Measurements from ENCODE around the gene LCE3E. TPM values are rescaled to one million over a fixed set of nuclear protein-coding genes. Genes with fewer than 3 reads are reported as not detected.
A peak's percentile ranks its signal among the peaks of the same experiment; 100 is the strongest.

LCE3E gene
- total and polyA plus RNA-seq, 8 donors = not detected

DNA sequence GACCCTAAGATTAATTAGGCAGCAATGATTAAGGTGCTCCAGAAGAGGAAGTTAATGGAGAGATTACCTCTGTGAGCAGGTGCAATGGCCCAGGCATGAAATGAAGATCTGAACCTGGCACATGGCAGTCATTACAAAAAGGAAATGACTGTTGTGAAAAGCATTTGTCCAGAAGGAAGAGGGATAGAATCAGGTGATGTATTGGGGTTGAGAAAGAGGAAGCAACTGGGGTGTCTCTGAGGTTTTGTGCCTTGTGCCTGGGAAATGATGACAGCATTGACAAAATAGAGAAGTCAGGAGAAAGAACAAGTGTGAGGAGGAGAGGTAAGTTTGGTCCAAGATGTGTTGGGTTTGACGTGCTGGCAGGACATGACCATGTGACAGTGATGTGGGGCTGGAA, 46.7 kb downstream of the LCE3E start:
- H3K27me3 ChIP-seq = peaks cover 0 to 2% (median 0%) of the 10 kb centered on the region in 4 donors
- ATAC-seq (peak in 1 of 4 donors; percentile 19), DNase-seq (no peak), FAIRE-seq (no peak)
- H3K4me1 ChIP-seq = no peaks in the 10 kb centered on the region
- no peak overlapping the region for H3K27ac ChIP-seq
- H3K9me3 ChIP-seq = no peaks in the 10 kb centered on the region
- no peaks in the 10 kb centered on the region for H3K36me3 ChIP-seq
- WGBS, 2 donors = 33 to 53% methylated on average over 1 of the region's 1 CpG
- intact Hi-C loops (cut with DNase I) = no loop called here
- H3K4me3 ChIP-seq = no peak overlapping the region
- TF ChIP-seq, protein P1, sequence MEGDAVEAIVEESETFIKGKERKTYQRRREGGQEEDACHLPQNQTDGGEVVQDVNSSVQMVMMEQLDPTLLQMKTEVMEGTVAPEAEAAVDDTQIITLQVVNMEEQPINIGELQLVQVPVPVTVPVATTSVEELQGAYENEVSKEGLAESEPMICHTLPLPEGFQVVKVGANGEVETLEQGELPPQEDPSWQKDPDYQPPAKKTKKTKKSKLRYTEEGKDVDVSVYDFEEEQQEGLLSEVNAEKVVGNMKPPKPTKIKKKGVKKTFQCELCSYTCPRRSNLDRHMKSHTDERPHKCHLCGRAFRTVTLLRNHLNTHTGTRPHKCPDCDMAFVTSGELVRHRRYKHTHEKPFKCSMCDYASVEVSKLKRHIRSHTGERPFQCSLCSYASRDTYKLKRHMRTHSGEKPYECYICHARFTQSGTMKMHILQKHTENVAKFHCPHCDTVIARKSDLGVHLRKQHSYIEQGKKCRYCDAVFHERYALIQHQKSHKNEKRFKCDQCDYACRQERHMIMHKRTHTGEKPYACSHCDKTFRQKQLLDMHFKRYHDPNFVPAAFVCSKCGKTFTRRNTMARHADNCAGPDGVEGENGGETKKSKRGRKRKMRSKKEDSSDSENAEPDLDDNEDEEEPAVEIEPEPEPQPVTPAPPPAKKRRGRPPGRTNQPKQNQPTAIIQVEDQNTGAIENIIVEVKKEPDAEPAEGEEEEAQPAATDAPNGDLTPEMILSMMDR (IDR thresholded peaks at IDR 0.05) = no peak

DNA sequence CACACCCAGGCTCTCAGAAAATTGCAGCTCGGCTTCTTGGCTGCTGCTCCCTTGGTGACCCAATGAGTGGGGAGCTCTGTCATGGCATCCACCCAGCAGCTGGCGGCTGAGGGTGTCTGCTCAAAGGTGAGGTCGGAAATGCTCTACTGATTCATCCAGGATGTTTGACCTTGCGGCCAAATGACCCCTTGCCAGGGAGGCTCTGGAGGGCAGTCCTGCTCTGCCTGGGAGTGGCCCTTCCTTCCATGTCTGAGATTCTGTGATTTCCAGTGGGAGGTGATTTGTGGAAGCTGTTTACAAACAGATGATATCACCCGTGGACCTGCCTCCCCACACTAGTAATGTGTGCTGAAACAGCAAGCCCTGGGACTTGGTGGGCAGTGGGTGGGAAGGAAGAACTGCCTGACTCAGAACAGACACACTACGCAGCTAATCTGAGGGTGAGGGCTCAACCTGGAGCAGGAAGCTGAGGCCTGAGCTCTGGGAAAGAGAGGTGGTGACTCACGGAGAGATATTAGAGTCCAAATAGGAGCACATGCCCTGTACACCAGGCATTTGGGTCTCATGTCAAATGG, 49.3 kb downstream of the LCE3E start:
- no peaks in the 10 kb centered on the region for H3K9me3 ChIP-seq
- WGBS, 2 donors = 50 to 53% methylated on average over 7 of the region's 7 CpGs
- no peaks in the 10 kb centered on the region for H3K4me1 ChIP-seq
- peaks cover 0 to 19% (median 0%) of the 10 kb centered on the region in 4 donors for H3K27me3 ChIP-seq
- no peak overlapping the region for H3K27ac ChIP-seq
- ATAC-seq (no peak), FAIRE-seq (no peak), DNase-seq (no peak)
- TF ChIP-seq, protein P1 (IDR thresholded peaks at IDR 0.05) = no peak
- intact Hi-C loops (cut with DNase I) = no loop called here
- H3K4me3 ChIP-seq = no peak overlapping the region
- no peaks in the 10 kb centered on the region for H3K36me3 ChIP-seq

DNA sequence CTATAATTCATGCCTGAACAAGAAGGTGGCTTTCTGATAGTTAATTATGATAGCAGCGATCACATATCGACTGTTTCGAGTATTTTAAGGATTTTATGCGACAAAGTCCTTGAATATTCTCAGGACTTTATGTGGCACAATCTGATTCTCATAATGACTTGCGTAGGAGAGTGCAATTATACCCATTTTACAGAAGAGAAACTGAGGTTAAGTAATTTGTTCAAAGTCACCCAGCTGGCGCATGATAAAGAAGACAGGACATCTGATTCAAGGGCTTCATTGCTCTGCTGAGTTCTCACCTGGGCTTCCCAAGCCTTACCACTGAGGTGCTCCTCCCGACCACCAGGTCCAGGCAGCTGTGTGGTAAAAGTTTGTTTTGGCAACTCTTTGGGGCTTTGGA, 50.5 kb downstream of the LCE3E start:
- Histone ChIP-seq H3K27me3 (peaks cover 0 to 25% (median 0%) of the 10 kb centered on the region in 4 donors), H3K4me1 (no peaks in the 10 kb centered on the region), H3K27ac (no peak overlapping the region), H3K9me3 (no peaks in the 10 kb centered on the region), H3K4me3 (no peak overlapping the region), H3K36me3 (no peaks in the 10 kb centered on the region)
- WGBS, 2 donors = 61 to 63% methylated on average over 7 of the region's 7 CpGs
- DNase-seq = no peak
- FAIRE-seq = no peak
- no peak for ATAC-seq
- intact Hi-C loops (cut with DNase I) = no loop called here
- TF ChIP-seq, protein P1 (IDR thresholded peaks at IDR 0.05) = no peak

Other genes with a start within 250 kb of the LCE3E start
- not detected for gene FLG, start 241.5 kb downstream of the LCE3E start, total RNA-seq
- gene FLG, start 241.5 kb downstream of the LCE3E start, polyA plus RNA-seq = under 1 TPM; under 0.01 to 0.04 TPM
- gene FLG2, start 206.8 kb downstream of the LCE3E start, total RNA-seq = not detected
- under 1 TPM in 1 of 2 donors, not detected in 1; under 0.01 TPM for gene FLG2, start 206.8 kb downstream of the LCE3E start, polyA plus RNA-seq
- not detected for gene CRNN, start 152.5 kb downstream of the LCE3E start, total RNA-seq
- gene CRNN, start 152.5 kb downstream of the LCE3E start, polyA plus RNA-seq = under 1 TPM; 0.52 to 0.76 TPM
- gene LCE5A, start 56.0 kb downstream of the LCE3E start, total RNA-seq = not detected
- not detected for gene LCE5A, start 56.0 kb downstream of the LCE3E start, polyA plus RNA-seq
- gene CRCT1, start 52.3 kb downstream of the LCE3E start, total RNA-seq = not detected
- under 1 TPM in 1 of 2 donors, not detected in 1; 0.30 TPM for gene CRCT1, start 52.3 kb downstream of the LCE3E start, polyA plus RNA-seq
- gene LCE3D, start 13.7 kb upstream of the LCE3E start, total RNA-seq = not detected
- gene LCE3D, start 13.7 kb upstream of the LCE3E start, polyA plus RNA-seq = not detected
- not detected for gene LCE3C, start 33.5 kb upstream of the LCE3E start, total RNA-seq
- not detected for gene LCE3C, start 33.5 kb upstream of the LCE3E start, polyA plus RNA-seq
- not detected for gene LCE3B, start 47.0 kb upstream of the LCE3E start, total RNA-seq
- not detected for gene LCE3B, start 47.0 kb upstream of the LCE3E start, polyA plus RNA-seq
- not detected for gene LCE3A, start 56.3 kb upstream of the LCE3E start, total RNA-seq
- not detected for gene LCE3A, start 56.3 kb upstream of the LCE3E start, polyA plus RNA-seq
- not detected for gene LCE2D, start 96.6 kb upstream of the LCE3E start, total RNA-seq
- gene LCE2D, start 96.6 kb upstream of the LCE3E start, polyA plus RNA-seq = not detected
- not detected for gene LCE2C, start 108.5 kb upstream of the LCE3E start, total RNA-seq
- not detected for gene LCE2C, start 108.5 kb upstream of the LCE3E start, polyA plus RNA-seq
- not detected for gene LCE2B, start 119.3 kb upstream of the LCE3E start, total RNA-seq
- gene LCE2B, start 119.3 kb upstream of the LCE3E start, polyA plus RNA-seq = not detected
- gene LCE2A, start 131.6 kb upstream of the LCE3E start, total RNA-seq = not detected
- not detected for gene LCE2A, start 131.6 kb upstream of the LCE3E start, polyA plus RNA-seq
- gene LCE4A, start 141.4 kb upstream of the LCE3E start, total RNA-seq = not detected
- not detected for gene LCE4A, start 141.4 kb upstream of the LCE3E start, polyA plus RNA-seq
- gene KPRP, start 191.2 kb upstream of the LCE3E start, total RNA-seq = not detected
- gene KPRP, start 191.2 kb upstream of the LCE3E start, polyA plus RNA-seq = not detected
- gene LCE1F, start 208.4 kb upstream of the LCE3E start, total RNA-seq = not detected
- not detected for gene LCE1F, start 208.4 kb upstream of the LCE3E start, polyA plus RNA-seq
- not detected for gene LCE1E, start 219.5 kb upstream of the LCE3E start, total RNA-seq
- not detected for gene LCE1E, start 219.5 kb upstream of the LCE3E start, polyA plus RNA-seq
- not detected for gene LCE1D, start 229.9 kb upstream of the LCE3E start, total RNA-seq
- gene LCE1D, start 229.9 kb upstream of the LCE3E start, polyA plus RNA-seq = not detected
- not detected for gene LCE1C, start 239.9 kb upstream of the LCE3E start, total RNA-seq
- gene LCE1C, start 239.9 kb upstream of the LCE3E start, polyA plus RNA-seq = not detected
- not detected for gene LCE1B, start 245.2 kb upstream of the LCE3E start, total RNA-seq
- not detected for gene LCE1B, start 245.2 kb upstream of the LCE3E start, polyA plus RNA-seq

All from pancreas (tissue), 10 donors.